Keratinocyte (primary cell): ENCODE results near the gene IPPK. TPM values are rescaled to one million over a fixed set of nuclear protein-coding genes. Genes with fewer than 3 reads are reported as not detected.

Experiments
- DNase-seq: peaks from one replicate; pipeline ENCODE4 v3.0.0-alpha.2; 2011; ENCODE audit warnings: low read depth, missing footprints, low spot score
- FAIRE-seq: peaks from 2 replicates; lab custom pipeline; 2011; peaks lifted over from hg19 to GRCh38; lab: Jason Lieb, UNC
- H2AFZ ChIP-seq: 2 replicates; pipeline ENCODE4 v1.6.0; 2012; ENCODE audit warnings: low read length, control low read depth, inconsistent platforms; ENCODE audit not compliant: control insufficient read depth
- H3K27ac ChIP-seq: 2 replicates; pipeline ENCODE4 v1.5.1; 2011; ENCODE audit warnings: low read length; ENCODE audit not compliant: control insufficient read depth, insufficient read depth
- H3K27me3 ChIP-seq: 3 replicates; pipeline ENCODE4 v1.6.0; 2011; ENCODE audit warnings: low read length; ENCODE audit not compliant: control insufficient read depth, insufficient read depth; ENCODE audit errors: extremely low read depth
- H3K36me3 ChIP-seq, 2 experiments: 2 replicates in 1 of 2; 3 replicates in 1 of 2; pipeline ENCODE4 v1.5.1; 2011; ENCODE audit warnings: low read length in 2 of 2, mild to moderate bottlenecking in 1 of 2; ENCODE audit not compliant: control insufficient read depth in 2 of 2, insufficient read depth in 2 of 2; ENCODE audit errors: extremely low read depth in 1 of 2
- H3K4me1 ChIP-seq: 3 replicates; pipeline ENCODE4 v1.5.1; 2011; ENCODE audit warnings: low read length; ENCODE audit not compliant: control insufficient read depth, insufficient read depth; ENCODE audit errors: extremely low read depth
- H3K4me2 ChIP-seq: 3 replicates; pipeline ENCODE4 v1.6.0; 2011; ENCODE audit warnings: low read depth, low read length; ENCODE audit not compliant: control insufficient read depth, insufficient read depth; ENCODE audit errors: extremely low read depth
- H3K4me3 ChIP-seq, 3 experiments: fragments of 200-600 bp in 1 of 3; sonication (generic) in 1 of 3; 2 replicates in 2 of 3; 3 replicates in 1 of 3; pipeline ENCODE4 v1.5.1; 2011 to 2016; ENCODE audit warnings: low read length in 3 of 3, mild to moderate bottlenecking in 3 of 3, control low read depth in 2 of 3, inconsistent platforms in 1 of 3, low read depth in 1 of 3, mixed read lengths in 1 of 3, mixed run types in 1 of 3, moderate library complexity in 1 of 3; ENCODE audit not compliant: control insufficient read depth in 2 of 3, insufficient read depth in 2 of 3; ENCODE audit errors: extremely low read depth in 1 of 3
- H3K79me2 ChIP-seq: 2 replicates; pipeline ENCODE4 v1.6.0; 2012; ENCODE audit warnings: low read length; ENCODE audit not compliant: control insufficient read depth, insufficient read depth
- H3K9ac ChIP-seq: 3 replicates; pipeline ENCODE4 v1.6.0; 2011; ENCODE audit warnings: low read length; ENCODE audit not compliant: control insufficient read depth, insufficient read depth; ENCODE audit errors: extremely low read depth
- H3K9me1 ChIP-seq: 3 replicates; pipeline ENCODE4 v1.6.0; 2011; ENCODE audit warnings: low read length; ENCODE audit not compliant: control insufficient read depth, insufficient read depth; ENCODE audit errors: extremely low read depth
- H3K9me3 ChIP-seq: 2 replicates; pipeline ENCODE4 v1.5.1; 2012; ENCODE audit warnings: low read depth, low read length; ENCODE audit not compliant: control insufficient read depth
- H4K20me1 ChIP-seq: 3 replicates; pipeline ENCODE4 v1.6.0; 2011; ENCODE audit warnings: low read length; ENCODE audit not compliant: control insufficient read depth, insufficient read depth; ENCODE audit errors: extremely low read depth
- EZH2 ChIP-seq: IDR thresholded peaks from one replicate; pipeline ENCODE4 v1.6.1; 2012; ENCODE audit warnings: inconsistent platforms, mild to moderate bottlenecking, low read length, moderate library complexity
- dilution Hi-C: fragments of 300-500 bp; cut with MboI; formaldehyde crosslinking; loops from one replicate; pipeline ENCODE4 v1.7.0; 2020; ENCODE audit warnings: low sequenced_read_pairs; ENCODE audit not compliant: extremely low pct_ligation_motif_present
- polyA plus RNA-seq, 5 experiments: library from polyadenylated mRNA; depleted of rRNA in 3 of 5; stranded (reverse) in 3 of 5; stranded (forward) in 1 of 5; unstranded in 1 of 5; fragments of >200 nt; gene quantifications; 1 replicate in 1 of 5; 2 replicates in 3 of 5; 3 replicates in 1 of 5; pipeline versions ENCODE4 v1.2.1 to v1.2.3, GENCODE V29; 2011 to 2012; ENCODE audit warnings: missing spikeins in 2 of 5, low read depth in 1 of 5, low replicate concordance in 1 of 5
- TF ChIP-seq, protein P1 (sequence below), 3 experiments: IDR thresholded peaks in 1 of 3; conservative IDR thresholded peaks in 1 of 3; optimal IDR thresholded peaks in 1 of 3; 2 replicates in 2 of 3; 3 replicates in 1 of 3; pipeline versions ENCODE3 to v1.5.1; 2011; ENCODE audit warnings: low read length in 3 of 3, mild to moderate bottlenecking in 3 of 3, moderate library complexity in 2 of 3, control low read depth in 1 of 3, inconsistent platforms in 1 of 3; ENCODE audit not compliant: insufficient read depth in 2 of 3; ENCODE audit errors: extremely low read depth in 1 of 3

IPPK gene
- polyA plus RNA-seq, 1 donor (not counting 4 experiments of a cell fraction or from before 2014, with no cell fraction given), result 32.4 TPM

DNA sequence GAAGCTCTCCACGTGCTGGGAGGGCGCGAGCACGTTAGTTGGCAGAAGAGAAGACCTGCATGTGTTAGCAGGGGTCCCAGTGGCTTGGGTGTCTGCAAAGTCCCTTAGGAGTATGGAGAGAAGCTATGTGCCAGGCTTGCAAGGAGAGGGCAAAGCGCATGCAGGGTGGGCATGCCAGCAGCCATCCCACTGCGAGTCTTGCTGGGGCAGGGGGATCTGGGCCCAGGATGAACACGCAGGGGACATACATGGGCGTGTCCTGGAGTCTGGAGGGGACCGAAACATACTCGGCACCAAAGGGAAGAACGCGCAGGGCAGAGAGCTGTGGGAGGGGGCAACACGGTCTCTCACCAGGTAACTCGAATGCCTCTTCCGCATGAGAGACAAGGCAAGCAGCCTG, 43.6 kb upstream of the IPPK start:
- Histone ChIP-seq H4K20me1 (peaks cover 2% of the 10 kb centered on the region), H2AFZ (no peak overlapping the region), H3K27ac (no peak overlapping the region), H3K36me3 (peaks cover 46 to 59% of the 10 kb centered on the region in 2 experiments), H3K9me1 (peaks cover 5% of the 10 kb centered on the region), H3K4me3 (no peak overlapping the region), H3K27me3 (no peaks in the 10 kb centered on the region), H3K4me2 (no peak overlapping the region), H3K4me1 (peaks cover 58% of the 10 kb centered on the region), H3K79me2 (peaks cover 25% of the 10 kb centered on the region), H3K9ac (no peak overlapping the region), H3K9me3 (no peaks in the 10 kb centered on the region)
- no peak for TF ChIP-seq EZH2
- TF ChIP-seq, protein P1, sequence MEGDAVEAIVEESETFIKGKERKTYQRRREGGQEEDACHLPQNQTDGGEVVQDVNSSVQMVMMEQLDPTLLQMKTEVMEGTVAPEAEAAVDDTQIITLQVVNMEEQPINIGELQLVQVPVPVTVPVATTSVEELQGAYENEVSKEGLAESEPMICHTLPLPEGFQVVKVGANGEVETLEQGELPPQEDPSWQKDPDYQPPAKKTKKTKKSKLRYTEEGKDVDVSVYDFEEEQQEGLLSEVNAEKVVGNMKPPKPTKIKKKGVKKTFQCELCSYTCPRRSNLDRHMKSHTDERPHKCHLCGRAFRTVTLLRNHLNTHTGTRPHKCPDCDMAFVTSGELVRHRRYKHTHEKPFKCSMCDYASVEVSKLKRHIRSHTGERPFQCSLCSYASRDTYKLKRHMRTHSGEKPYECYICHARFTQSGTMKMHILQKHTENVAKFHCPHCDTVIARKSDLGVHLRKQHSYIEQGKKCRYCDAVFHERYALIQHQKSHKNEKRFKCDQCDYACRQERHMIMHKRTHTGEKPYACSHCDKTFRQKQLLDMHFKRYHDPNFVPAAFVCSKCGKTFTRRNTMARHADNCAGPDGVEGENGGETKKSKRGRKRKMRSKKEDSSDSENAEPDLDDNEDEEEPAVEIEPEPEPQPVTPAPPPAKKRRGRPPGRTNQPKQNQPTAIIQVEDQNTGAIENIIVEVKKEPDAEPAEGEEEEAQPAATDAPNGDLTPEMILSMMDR (optimal IDR thresholded peaks at IDR 0.05 in 1 of 3, IDR thresholded peaks at IDR 0.05 in 1 of 3, conservative IDR thresholded peaks at IDR 0.05 in 1 of 3; ENCODE audit: extremely low read depth in 1 of 3, insufficient read depth in 2 of 3, low read length in 3 of 3), result no peak
- dilution Hi-C loops, result no loop called here
- FAIRE-seq, result no peak
- DNase-seq, result no peak

DNA sequence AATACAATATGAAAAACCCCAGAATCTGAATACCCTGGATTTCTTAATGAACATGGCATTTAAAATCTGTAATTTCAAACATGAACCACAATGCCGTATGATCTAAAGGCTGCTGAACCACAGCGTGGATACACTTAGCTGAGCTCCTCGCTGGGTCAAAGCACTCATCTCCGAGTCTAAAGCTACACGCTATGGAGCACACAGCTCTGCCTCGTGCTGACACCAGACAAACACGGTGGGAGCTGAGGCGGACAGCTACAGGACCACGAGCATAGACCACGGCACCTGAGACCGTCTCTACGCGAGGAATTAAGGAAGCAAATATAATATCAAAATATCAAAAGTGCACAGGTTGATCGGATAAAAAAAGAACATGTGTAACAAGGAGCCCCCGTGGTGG, 42.8 kb upstream of the IPPK start:
- Histone ChIP-seq H3K9me1 (peaks cover 5% of the 10 kb centered on the region), H3K4me3 (no peak overlapping the region), H3K27ac (no peak overlapping the region), H3K36me3 (peaks cover 40 to 59% of the 10 kb centered on the region in 2 experiments), H3K9ac (no peak overlapping the region), H3K4me2 (no peak overlapping the region), H3K27me3 (no peaks in the 10 kb centered on the region), H2AFZ (no peak overlapping the region), H3K9me3 (no peaks in the 10 kb centered on the region), H3K4me1 (peaks cover 61% of the 10 kb centered on the region), H3K79me2 (peaks cover 21% of the 10 kb centered on the region), H4K20me1 (peaks cover 2% of the 10 kb centered on the region)
- FAIRE-seq (no peak), DNase-seq (no peak)
- TF ChIP-seq EZH2, result no peak
- TF ChIP-seq, protein P1 (optimal IDR thresholded peaks at IDR 0.05 in 1 of 3, IDR thresholded peaks at IDR 0.05 in 1 of 3, conservative IDR thresholded peaks at IDR 0.05 in 1 of 3; ENCODE audit: extremely low read depth in 1 of 3, insufficient read depth in 2 of 3, low read length in 3 of 3), result no peak
- dilution Hi-C loops, result no loop called here
